Measurements from ENCODE around the gene NTF4.

DNA sequence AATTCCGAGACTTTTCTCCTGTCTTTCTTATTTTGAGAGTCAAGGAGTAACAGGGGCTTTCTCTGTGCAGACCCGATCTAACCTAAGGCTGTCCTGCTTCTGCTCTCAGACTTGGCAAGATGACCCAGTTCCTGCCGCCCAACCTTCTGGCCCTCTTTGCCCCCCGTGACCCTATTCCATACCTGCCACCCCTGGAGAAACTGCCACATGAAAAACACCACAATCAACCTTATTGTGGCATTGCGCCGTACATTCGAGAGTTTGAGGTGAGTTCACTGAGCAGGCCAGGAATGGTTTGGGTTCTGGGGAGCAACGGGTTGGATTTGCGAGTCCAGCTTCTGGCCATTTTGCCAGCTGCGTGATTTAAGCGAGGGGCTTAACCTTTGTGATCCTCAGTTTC is 21.7 kb upstream of the NTF4 start:
- TF ChIP-seq, protein P1, sequence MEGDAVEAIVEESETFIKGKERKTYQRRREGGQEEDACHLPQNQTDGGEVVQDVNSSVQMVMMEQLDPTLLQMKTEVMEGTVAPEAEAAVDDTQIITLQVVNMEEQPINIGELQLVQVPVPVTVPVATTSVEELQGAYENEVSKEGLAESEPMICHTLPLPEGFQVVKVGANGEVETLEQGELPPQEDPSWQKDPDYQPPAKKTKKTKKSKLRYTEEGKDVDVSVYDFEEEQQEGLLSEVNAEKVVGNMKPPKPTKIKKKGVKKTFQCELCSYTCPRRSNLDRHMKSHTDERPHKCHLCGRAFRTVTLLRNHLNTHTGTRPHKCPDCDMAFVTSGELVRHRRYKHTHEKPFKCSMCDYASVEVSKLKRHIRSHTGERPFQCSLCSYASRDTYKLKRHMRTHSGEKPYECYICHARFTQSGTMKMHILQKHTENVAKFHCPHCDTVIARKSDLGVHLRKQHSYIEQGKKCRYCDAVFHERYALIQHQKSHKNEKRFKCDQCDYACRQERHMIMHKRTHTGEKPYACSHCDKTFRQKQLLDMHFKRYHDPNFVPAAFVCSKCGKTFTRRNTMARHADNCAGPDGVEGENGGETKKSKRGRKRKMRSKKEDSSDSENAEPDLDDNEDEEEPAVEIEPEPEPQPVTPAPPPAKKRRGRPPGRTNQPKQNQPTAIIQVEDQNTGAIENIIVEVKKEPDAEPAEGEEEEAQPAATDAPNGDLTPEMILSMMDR (IDR thresholded peaks at IDR 0.05): no peak
- no peak for TF ChIP-seq ESRRA (CRISPR knock-in tag; IDR thresholded peaks at IDR 0.05; ENCODE audit: borderline replicate concordance)
